NCI-H460 (cell line): ENCODE measurements around the gene ARHGEF19. TPM values are rescaled to one million over a fixed set of nuclear protein-coding genes. Genes with fewer than 3 reads are reported as not detected.
A peak's percentile ranks its signal among the peaks of the same experiment; 100 is the strongest.

Experiments
- DNase-seq: peaks from one replicate; pipeline ENCODE4 v3.0.0-alpha.2; 2016; ENCODE audit warnings: low read depth; ENCODE audit errors: extremely low read depth
- total RNA-seq: library from RNA; depleted of rRNA; stranded (reverse); fragments of >200 nt; shearing (Covaris generic); gene quantifications from 2 replicates; pipeline ENCODE4 v1.2.3, GENCODE V29; 2014

The ARHGEF19 gene
- total RNA-seq, 1 experiment from 2014 or later = 6.1 TPM

DNA sequence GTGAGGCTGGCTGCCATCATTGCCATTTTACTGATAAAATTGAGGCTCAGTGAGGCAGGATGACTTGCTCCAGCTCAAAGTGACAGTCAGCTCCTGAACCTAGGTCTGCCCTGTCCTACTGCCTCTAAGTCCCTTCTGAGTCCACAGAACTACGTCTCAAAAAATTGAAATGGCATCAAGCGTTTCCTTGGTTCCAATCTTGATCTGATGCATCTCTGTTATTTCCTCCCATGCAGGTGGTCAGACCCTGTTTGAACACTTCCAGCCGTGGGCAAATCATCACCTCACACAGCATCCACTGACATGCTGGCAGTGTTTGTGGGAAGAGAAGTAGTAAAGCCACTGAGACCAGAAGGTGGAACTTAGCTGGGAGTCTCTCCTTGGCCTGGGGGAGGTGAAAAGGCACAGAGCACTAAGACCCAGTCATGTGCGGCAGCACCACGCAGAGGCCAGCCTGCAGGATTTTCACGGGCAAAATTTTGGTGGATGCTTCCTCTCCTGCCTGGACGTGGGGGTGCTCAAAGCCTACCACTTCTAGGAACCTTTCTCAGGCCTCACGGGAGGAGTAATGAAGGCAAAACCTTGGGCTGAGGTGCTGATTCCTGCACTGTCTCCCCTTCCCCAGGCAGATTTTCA lies 32.3 kb upstream of the ARHGEF19 start:
- no peak for DNase-seq

DNA sequence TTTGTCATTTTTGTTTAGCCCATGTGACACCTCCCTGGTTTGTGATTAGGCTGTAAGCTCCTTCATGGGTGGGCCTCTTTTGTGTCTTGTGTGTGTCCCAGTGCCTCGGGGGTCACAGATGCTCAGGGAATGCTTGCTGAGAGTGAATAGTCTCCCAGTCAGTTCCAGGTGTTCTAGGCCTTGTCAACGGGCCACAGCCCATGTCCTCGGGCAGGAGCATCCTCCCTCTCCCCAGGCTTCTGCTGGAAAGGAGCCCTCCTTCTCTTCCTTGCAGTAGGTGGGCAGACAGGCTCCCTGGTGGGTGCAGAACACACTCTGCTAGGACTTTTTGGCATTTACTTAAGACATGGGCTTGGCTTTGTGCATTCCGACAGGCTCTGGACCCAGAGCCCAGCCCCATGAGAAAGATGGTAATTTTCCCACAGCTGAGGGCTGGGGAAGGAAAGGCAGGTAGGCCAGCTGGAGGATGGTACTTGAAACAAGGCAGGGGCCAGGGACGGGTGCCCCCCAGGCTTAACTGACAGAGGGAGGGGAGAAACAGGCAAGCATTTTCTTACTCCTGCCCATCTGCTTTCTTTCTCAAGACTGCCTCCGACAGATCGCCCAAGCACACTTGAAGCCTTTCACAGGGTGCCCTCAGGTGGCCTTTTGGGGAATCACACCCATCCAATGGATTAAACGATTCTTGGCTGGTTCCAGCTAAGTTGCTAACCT lies 31.6 kb upstream of the ARHGEF19 start:
- DNase-seq = peak; percentile 68

DNA sequence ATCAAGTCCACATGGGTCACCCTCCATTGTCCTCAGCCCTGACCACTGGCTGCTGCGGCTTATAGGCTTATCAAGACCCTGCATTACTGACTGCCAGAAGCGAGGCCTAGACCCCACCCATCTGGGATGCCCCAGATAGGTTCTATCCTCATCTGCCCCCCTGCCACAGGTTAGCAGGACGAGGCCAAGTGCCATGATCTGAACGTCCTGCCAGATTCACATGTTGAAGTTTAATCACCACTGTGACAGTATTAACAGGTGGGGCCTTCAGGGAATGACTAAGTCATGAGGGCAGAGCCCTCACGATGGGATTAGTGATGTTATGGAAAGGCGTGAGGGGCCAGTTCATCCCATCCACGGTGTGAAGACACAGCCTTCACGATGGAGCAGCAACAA lies 30.8 kb upstream of the ARHGEF19 start:
- DNase-seq = no peak

DNA sequence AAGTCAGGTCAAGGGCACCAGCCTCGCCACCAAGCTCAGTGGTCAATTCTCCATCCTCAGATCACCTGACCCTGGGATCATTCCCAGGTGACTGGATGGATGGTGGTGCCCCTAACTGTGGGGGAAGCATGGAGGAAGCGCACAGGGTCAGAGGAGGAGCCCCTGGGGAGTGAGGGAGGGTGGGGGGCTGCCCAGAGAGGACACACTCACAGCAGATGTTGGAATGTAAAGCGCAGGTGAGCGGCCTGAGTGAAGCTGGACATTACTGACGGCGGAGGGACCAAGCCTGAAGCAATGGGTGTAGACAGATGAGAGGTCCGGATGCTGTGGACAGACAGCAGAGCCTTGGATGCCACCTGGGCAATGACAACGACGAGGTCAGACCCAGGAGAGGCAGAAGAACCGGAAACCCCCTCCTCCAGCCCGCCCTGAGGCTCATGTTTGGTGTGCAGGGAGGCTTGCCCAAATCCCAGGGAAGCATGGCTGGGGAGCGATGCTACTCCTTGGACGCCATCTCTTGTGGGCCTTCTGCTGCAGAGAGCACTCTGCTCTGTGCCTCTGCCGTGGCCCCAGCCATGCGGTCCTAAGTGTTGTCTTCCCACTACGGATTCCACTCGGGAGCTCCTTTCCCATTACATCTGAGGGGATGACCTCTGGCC lies 30.2 kb upstream of the ARHGEF19 start:
- DNase-seq = no peak

DNA sequence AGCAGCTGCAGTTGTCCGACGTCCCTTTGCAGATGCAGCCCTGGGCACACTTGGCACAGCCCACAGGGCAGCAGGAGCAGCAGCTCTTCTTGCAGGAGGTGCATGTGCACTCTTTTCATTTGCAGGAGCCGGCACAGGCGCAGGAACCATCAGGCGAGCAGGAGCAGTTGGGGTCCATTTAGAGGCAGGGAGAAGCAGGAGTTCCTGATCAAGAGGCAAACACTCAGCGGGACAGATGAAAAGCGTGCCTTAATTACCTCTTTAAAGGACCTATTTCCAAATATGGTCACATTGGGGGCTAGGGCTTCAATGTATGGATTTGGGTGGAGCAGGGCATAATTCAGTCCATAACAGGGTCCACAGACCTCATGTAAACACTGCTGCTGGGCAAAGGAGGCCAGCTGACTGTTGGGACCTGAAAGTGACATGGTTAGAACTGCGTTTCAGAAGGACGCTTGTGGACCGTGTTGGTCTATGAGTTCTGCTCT lies 28.8 kb upstream of the ARHGEF19 start:
- DNase-seq = no peak

DNA sequence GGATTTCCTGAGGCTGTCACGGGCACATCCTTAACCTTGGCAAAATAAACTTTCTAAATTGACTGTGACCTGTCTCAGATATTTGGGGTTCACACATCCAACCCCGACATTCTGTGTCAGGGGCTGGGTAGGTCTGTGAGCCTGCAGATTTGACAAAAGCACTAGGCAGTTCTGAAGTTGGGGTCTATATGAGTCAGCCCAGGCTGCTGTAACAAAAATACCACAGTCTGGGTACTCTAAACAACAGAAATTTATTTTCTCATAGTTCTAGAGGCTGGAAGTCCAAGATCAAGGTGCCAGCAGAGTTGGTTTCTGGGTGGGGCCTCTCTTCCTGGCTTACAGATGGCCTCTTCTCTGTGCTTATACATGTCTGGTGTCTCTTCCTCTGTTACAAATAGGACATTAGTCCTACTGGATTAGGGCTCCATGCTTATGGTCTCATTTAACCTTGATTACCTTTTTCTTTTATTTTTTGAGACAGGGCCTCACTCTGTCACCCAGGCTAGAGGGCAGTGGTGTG lies 27.6 kb upstream of the ARHGEF19 start:
- DNase-seq = no peak

DNA sequence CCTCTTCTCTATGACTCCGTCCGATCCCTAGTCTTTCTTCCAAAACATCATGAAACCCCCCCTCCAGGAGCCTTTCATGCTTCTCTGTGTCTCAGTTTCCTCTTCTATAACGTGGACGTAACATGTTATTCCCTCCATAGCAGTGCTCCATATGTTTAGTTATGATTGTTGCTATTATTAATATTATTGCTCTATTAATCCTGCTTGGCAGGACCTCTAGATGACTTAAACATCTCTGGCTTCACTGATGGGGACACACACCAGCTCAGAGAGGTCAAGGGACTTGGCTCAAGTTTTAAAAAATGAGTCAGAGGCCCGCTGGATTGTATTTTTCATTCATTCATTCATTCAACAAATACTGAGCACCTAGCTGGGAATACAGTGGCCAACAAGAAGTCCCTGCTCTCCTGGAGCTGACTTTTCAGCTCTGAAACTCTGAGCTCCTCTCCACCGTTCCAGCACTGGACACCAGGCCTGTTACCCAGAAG lies 24.9 kb upstream of the ARHGEF19 start:
- DNase-seq = no peak

DNA sequence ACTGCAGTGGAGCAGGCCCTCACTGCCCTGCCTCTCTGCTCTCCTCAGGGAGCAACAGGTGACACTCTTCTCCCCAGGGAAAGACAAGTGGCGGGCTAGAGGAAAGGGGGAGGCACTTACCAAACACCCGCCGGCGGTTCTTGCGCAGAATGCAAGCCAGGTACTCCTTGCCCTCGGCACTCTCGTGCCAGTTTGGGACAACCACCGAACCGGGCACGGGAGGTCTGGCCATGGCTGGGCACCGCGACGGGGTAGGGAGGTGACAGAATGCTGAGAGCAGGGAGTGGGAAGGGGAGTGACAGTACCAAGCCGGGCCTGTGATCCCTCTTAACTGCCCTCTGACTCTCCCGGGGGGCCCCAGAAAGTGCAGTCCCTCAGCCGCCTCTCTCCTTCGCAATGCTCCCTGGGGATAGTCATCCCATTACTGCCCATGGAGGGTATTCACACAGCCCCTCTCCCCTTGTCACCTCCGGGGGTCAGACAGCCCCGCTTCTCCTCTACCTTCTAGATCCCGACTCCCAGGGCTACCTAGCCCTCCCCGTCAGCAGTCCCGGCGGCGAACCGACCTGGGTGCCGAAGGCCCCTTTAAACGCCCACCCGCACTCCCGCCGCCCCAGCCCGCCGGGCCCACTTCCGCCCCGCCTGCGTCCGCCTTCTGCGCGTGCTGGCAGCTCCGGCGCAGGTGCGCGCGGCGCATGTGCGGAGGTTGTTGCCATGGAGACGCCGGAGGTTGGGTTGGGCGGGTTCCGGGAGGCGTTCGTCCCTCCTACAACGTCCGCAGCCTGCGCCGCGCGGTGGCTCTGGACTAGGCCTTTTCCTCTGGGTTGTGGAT lies 24.3 kb upstream of the ARHGEF19 start, which contains the start of gene CPLANE2:
Gene CPLANE2, minus strand, starts transcription at position 673 of the 832 bp plus-strand sequence. Its CDS starts 441 bp downstream, at position 232.
- DNase-seq = peak; percentile 88

DNA sequence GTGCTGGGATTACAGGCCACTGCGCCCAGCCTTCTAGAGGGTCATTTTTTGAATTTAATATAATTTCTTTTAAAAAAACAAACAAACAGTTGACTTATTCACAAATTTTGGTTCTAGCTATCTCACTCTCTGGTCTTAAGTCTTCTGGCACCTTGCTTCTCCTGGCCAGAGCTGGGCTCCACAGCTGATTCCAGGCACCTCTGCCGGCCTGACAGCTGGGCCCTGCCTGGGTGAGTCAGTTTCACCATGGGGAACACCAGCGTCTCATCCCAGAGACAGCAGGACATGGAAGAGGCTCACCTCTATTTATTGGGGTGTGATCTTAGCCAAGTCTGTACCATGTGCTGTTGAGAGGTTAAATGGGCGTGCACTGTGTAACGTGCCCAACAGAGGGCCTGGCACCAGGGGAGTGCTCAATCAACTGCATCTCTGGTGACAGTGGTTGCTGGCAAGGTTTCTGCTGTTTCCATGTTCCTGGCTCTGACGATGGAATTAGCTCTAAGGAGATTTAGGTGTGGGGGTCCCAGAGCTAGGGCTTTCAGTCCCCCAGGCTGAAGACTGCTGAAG lies 23.6 kb upstream of the ARHGEF19 start:
- peak; percentile 31 for DNase-seq

DNA sequence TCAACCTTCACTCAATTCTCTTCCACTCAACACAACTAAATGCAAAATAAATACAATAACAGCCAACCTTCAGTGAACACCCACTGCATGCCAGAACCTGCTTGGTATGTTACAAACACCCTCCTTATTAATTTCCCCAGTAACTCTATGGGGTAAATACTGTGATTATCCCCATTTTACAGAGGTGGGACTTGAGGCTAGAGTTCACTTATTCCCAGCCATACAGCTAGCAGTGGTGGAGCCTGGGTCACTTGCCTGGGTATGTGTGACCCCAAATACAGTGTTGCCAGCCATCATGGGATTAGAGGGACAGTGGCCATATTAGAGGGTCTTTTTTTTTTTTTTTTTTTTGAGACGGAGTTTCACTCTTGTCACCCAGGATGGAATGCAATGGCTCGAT lies 22.9 kb upstream of the ARHGEF19 start:
- no peak for DNase-seq

DNA sequence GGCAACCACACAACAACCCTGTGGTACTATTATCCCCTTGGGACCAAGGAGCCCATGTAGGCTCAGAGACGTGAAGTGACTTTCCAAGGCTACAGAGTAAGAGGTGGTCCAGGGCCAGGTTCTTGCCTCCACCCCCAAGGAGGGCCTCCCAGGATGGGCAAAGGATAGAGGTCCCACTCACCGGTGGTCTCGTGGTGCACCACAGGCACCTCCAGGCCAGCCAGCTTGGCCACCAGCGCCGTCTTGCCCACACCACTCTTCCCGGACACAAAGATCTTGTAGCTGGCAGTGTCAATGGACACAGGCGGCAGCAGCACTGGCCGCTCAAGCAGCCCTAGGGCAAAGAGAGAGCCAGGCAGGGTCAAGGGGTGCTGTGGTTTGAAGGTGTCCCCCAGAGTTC lies 21.0 kb upstream of the ARHGEF19 start:
- DNase-seq = no peak

DNA sequence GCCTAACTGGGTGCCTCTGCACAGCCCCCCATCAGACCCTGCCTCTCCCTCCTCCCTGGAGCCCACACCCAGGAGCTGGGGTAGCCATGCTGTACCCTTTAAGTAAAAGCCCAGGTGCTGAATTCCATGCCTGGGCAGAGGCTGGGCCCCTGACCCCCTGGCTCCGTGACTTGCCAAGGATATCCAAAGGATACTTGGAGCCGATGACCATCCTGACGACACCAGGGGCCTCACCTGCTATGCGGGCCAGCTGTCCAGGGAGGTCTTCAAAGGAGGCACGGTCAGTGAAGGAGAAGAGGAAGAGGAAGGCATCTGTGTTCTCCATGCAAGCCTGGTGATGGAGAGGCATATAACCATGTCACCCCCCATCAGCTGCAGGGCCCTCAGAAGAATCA lies 19.9 kb upstream of the ARHGEF19 start:
- DNase-seq = no peak

DNA sequence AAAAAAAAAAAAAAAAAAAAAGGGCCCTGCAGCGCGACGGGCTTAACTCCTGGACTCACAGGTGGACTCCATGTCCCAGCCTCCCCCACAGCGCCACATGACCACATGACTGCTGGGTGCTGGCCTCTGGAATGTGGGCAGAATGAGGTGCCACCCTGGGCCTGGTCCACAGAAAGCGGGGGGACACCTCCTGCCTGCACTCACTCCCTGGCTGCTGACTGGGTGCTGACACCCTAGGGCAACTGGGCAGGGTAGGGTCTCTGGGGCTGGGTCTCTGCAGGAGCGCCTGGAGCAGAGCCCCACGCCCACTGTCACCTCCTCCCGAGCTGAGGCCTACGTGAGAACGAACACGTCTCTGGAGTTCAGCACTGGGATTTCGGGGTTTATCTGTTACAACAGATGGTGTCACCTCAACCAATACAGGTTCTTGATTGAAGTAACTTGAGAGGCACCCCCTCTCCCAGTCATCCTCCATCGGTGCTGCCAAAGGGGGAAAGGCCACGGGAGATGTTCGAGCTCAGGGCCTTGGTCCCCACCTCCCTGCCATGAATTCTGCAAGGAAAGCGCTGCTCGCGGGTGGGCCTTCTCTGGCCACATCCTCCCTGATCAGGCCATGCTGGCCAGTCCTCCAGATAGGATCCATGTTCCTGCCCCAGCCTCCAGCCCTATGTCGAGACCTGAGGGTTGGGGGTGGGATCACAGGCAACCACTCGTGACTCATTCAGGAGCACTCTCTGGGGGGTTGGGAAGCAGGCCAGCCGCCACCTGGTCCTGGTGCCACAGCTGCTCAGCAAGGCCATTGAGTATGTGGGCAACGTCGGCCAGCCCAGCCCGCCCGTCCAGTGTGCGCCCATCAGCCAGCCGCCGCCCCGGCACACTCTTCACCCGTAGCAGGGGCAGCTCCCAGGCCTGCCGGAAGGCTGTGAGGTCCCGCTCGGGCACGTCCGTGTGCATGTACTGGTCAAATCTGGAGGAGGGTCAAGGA lies 19.2 kb upstream of the ARHGEF19 start:
- no peak for DNase-seq

DNA sequence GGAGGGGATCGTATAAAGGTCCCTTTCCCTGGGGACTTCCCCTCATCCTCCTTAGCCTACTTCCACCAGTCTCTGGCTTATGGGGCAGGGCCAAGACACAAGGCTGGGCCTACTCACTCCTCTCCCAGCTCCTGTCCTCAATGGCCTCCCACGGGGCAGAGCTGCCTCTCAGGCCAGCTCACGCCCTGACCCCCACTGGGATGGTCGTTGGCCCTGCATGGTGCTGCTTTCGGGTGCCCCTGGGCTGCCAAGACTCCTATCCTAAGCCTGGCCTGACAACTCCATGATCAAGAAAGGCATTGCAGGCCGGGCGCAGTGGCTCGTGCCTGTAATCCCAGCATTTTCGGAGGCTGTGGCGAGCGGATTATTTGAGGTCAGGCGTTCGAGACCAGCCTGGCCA lies 18.3 kb upstream of the ARHGEF19 start:
- DNase-seq = no peak

DNA sequence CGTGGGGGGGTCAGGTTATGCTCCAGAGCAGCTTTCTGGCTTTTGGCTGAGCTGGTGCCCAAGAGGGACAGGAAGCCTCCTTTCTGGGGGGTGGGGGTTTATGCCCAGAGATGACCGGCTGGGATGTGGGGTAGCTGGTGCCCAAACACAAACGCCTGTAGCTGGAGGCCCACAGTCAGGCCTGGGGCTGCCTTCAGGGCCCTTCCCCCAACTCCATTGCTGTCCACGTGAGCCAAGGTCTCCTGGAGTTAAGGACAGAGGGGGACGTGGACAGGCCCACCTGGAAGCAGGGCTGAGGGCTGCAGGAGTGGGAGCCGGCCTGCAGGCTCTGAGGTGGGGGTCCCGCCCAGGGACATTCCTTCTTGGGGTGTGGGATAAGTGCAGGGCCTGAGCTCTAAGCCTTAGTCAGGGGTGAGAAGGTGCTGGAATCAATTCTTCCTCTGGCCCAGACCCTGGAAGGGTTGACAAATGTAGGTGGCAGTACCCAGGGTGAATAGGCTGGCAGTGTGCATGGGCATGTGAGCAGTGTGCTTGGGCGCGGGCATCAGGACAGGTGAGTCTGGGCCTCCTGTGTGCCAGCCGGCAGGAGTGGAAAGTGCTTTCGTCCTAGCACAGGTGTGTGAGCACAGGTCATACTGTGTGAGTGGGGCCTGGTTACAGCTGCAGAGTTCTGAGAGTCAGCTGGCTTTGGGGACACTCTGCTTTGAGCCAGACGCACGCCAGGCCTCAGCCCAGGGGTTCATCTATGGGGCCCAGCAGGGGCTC lies 17.7 kb upstream of the ARHGEF19 start:
- no peak for DNase-seq

DNA sequence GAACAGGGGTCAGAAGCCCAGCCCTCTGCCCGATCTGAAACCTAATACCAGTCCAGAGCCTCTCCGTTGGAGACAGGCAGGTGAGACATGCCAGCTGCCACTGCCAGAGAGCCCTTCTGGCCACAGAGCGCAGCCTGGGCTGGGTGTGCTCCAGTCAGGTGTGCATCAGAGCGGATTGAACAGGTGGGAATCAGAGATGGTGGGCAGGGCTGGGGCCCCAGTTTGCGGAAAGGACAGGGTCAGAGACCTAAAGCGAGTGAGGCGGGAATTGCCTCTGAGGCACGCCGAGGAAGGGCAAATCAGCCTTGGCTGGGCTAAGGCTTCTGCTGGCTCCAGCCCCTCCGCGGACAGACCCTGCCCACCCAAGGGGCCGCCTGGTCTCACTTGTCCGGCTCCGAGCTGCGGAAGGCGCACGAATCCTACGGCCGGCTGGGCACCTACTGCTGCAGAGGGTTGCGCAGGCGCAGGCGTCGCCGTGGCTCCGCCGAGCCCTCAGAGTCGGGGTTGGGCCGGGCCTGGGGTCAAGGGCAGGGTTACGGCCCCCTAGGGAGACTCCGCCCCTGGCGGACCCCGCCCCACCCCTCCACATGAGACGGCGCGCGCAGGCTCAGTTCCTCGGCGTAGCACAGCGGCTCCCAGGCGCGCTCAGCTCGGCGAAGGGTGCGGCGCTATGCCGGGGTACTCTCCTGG lies 14.2 kb upstream of the ARHGEF19 start:
- DNase-seq = no peak

DNA sequence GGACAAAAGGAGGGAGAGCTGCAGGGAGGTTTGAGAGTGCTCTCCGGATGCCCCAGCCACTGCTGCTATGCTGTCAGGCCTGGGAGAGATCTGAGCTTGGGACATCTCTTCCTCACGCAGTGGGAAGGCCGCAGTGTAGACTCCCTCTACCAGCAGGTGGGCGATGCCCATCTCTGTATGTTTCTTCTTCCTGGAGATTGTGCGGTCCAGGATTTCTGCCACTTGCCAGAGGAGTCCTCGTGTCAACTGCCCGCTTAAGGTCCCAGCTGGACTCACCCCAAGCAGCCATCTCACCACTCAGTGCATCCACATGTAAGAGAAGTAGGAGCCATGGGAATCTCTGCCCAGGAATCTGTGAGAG lies 13.7 kb upstream of the ARHGEF19 start:
- no peak for DNase-seq

DNA sequence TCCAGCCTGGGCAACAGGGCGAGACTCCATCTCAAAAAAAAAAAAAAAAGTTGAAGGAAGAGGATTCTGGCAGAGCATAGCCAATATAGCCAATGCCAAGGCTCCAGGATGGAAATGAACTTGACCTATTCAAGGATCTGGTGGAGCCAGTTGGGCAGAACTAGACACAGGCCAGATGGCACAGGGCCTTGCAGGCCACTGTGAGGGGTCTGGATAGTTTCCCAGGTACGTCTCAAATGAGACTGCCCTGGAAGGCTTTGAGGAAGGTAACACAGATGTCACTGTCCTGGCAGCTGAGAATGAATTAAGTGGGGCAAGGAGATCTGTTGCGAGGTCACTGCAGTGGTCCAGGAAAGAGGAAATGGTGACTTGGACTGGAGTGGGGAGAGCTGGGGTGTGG lies 12.0 kb upstream of the ARHGEF19 start:
- no peak for DNase-seq
